PC-3 (cell line): ENCODE results near the gene VWA7. TPM values are rescaled to one million over a fixed set of nuclear protein-coding genes. Genes with fewer than 3 reads are reported as not detected.

Experiments used
- ATAC-seq: fragments of 200-7000 bp; cut with Tn5 transposase; 2 replicates; pipeline ENCODE4 v1.9.1; 2020; ENCODE audit warnings: mild to moderate bottlenecking, moderate library complexity
- BruUV-seq: library from RNA; stranded (reverse); fragments of 400-500 nt; replicated peaks from 2 replicates; lab custom pipeline; 2021; lab: Mats Ljungman, UMichigan
- CTCF ChIA-PET: fragments of 300-600 bp; sonication (Branson Sonifier 250); formaldehyde crosslinking; loops from one replicate; lab custom pipeline; 2022; ENCODE audit warnings: antibody characterized with exemption; lab: Charles Lee
- POLR2A ChIA-PET: fragments of 300-600 bp; sonication (Branson Sonifier 250); formaldehyde crosslinking; loops from one replicate; lab custom pipeline; 2022; ENCODE audit warnings: antibody characterized with exemption; ENCODE audit not compliant: unreplicated experiment; lab: Charles Lee
- DNase-seq: peaks from one replicate; pipeline ENCODE4 v3.0.0-alpha.2; 2015
- H2AFZ ChIP-seq: fragments of 300-600 bp; sonication (generic); 2 replicates; pipeline ENCODE4 v1.6.0; 2016; ENCODE audit warnings: antibody characterized with exemption, low read length
- H3F3A ChIP-seq: fragments of 300-600 bp; sonication (generic); one replicate; pipeline ENCODE4 v1.6.0; 2017; ENCODE audit warnings: antibody characterized with exemption, low read length, control low read depth, mild to moderate bottlenecking; ENCODE audit not compliant: unreplicated experiment
- H3K27ac ChIP-seq: fragments of 300-600 bp; sonication (generic); 2 replicates; pipeline ENCODE4 v1.5.1; 2016; ENCODE audit warnings: mild to moderate bottlenecking, low read length
- H3K27me3 ChIP-seq: fragments of 300-600 bp; sonication (generic); 2 replicates; pipeline ENCODE4 v1.6.1; 2016; ENCODE audit warnings: low read length, mixed read lengths
- H3K36me3 ChIP-seq: fragments of 300-600 bp; sonication (generic); 2 replicates; pipeline ENCODE4 v1.6.1; 2016; ENCODE audit warnings: low read depth, mixed run types, low read length, mixed read lengths
- H3K4me1 ChIP-seq: fragments of 300-600 bp; sonication (generic); 2 replicates; pipeline ENCODE4 v1.5.1; 2016; ENCODE audit warnings: low read length; ENCODE audit not compliant: insufficient read depth
- H3K4me2 ChIP-seq: fragments of 300-600 bp; sonication (generic); 2 replicates; pipeline ENCODE4 v1.6.0; 2016; ENCODE audit warnings: low read length
- H3K4me3 ChIP-seq: fragments of 300-600 bp; sonication (generic); 2 replicates; pipeline ENCODE4 v1.5.1; 2016; ENCODE audit warnings: mild to moderate bottlenecking, low read length, mixed read lengths
- H3K79me2 ChIP-seq: fragments of 300-600 bp; sonication (generic); 2 replicates; pipeline ENCODE4 v1.6.1; 2017; ENCODE audit warnings: low read length, mixed read lengths
- H3K9ac ChIP-seq: fragments of 300-600 bp; sonication (generic); 2 replicates; pipeline ENCODE4 v1.6.0; 2016; ENCODE audit warnings: mild to moderate bottlenecking, low read length
- H3K9me2 ChIP-seq: fragments of 300-600 bp; sonication (generic); replicated peaks from 2 replicates; pipeline ENCODE4 v1.6.1; 2016; ENCODE audit warnings: mixed run types, low read length, mixed read lengths
- H3K9me3 ChIP-seq: fragments of 300-600 bp; sonication (generic); 2 replicates; pipeline ENCODE4 v1.6.1; 2016; ENCODE audit warnings: low read length, mixed read lengths
- H4K20me1 ChIP-seq: fragments of 300-600 bp; sonication (generic); 2 replicates; pipeline ENCODE4 v1.6.1; 2016; ENCODE audit warnings: low read length, mixed read lengths
- EZH2 ChIP-seq: fragments of 300-600 bp; sonication (generic); IDR thresholded peaks from one replicate; pipeline ENCODE4 v1.6.1; 2017; ENCODE audit warnings: antibody characterized with exemption, mild to moderate bottlenecking, low read length; ENCODE audit not compliant: unreplicated experiment
- EZH2phosphoT487 ChIP-seq: fragments of 300-600 bp; sonication (generic); IDR thresholded peaks from 2 replicates; pipeline ENCODE4 v1.6.1; 2018; ENCODE audit warnings: mild to moderate bottlenecking, antibody characterized with exemption, low read length, borderline replicate concordance
- intact Hi-C: fragments of 100-400 bp; cut with micrococcal nuclease; formaldehyde crosslinking; loops from 2 replicates; pipeline ENCODE4 v1.9.0; 2023
- total RNA-seq: library from RNA; depleted of rRNA; stranded (reverse); fragments of >200 nt; gene quantifications from 2 replicates; pipeline ENCODE4 v1.2.3, GENCODE V29; 2014
- TF ChIP-seq, protein P1 (sequence below): fragments of 300-600 bp; sonication (generic); conservative IDR thresholded peaks from 2 replicates; pipeline ENCODE4 v1.5.1; 2017; ENCODE audit warnings: antibody characterized with exemption, low read depth, mild to moderate bottlenecking, low read length

Gene VWA7
- total RNA-seq, 1 experiment from 2014 or later = 1.9 TPM

- TF ChIP-seq EZH2phosphoT487 (no peak), EZH2 (no peak)
- TF ChIP-seq, protein P1, sequence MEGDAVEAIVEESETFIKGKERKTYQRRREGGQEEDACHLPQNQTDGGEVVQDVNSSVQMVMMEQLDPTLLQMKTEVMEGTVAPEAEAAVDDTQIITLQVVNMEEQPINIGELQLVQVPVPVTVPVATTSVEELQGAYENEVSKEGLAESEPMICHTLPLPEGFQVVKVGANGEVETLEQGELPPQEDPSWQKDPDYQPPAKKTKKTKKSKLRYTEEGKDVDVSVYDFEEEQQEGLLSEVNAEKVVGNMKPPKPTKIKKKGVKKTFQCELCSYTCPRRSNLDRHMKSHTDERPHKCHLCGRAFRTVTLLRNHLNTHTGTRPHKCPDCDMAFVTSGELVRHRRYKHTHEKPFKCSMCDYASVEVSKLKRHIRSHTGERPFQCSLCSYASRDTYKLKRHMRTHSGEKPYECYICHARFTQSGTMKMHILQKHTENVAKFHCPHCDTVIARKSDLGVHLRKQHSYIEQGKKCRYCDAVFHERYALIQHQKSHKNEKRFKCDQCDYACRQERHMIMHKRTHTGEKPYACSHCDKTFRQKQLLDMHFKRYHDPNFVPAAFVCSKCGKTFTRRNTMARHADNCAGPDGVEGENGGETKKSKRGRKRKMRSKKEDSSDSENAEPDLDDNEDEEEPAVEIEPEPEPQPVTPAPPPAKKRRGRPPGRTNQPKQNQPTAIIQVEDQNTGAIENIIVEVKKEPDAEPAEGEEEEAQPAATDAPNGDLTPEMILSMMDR = no peak
- Histone ChIP-seq H3K9me2 (no peaks in the 10 kb centered on the region), H4K20me1 (no peaks in the 10 kb centered on the region), H3K27me3 (no peaks in the 10 kb centered on the region), H3K4me3 (peak within 1 kb of the TSS; percentile 79), H3K9me3 (no peaks in the 10 kb centered on the region), H3K4me2 (peak within 1 kb of the TSS; percentile 98), H3K9ac (peak within 1 kb of the TSS; percentile 95), H3K79me2 (peaks cover 34% of the 10 kb centered on the region), H3F3A (no peaks in the 10 kb centered on the region), H2AFZ (peak within 1 kb of the TSS; percentile 93), H3K27ac (peak within 1 kb of the TSS; percentile 87), H3K4me1 (peaks cover 42% of the 10 kb centered on the region), H3K36me3 (peaks cover 5% of the 10 kb centered on the region; the same call in 1 of the 2 replicates)
- intact Hi-C loops = loop anchor here (1.0 to 5.0 kb wide), 3 partner anchors 60 to 92 kb away; partner anchors contain the start of genes HSPA1A and HSPA1L
- TSS peak; percentile 62 for BruUV-seq
- ChIA-PET CTCF (interaction anchor here (0.6 to 1.0 kb wide), 3 partner anchors 13 to 419 kb away, joined by 3 to 4 read pairs (median 3); no protein-coding TSS in a partner anchor), POLR2A (interaction anchor here (0.5 to 1.0 kb wide), 4 partner anchors 13 to 1577 kb away, joined by 3 to 4 read pairs (median 3); partner anchors contain the start of gene GPANK1)
- ATAC-seq = peak; percentile 77
- peak; percentile 99 for DNase-seq
Observed at GRCh38 chr6:31739639-31740396, 37.3 kb downstream of the VWA7 start, which contains the start of gene MSH5. Gene MSH5 (plus strand): TSS chr6:31740005. CDS start chr6:31740467, 462 bp downstream.

GRCh38 chr6:31737991-31738979 lies 38.8 kb downstream of the VWA7 start:
- peak overlapping the region; percentile 44 for H2AFZ ChIP-seq
- POLR2A ChIA-PET = interaction anchor here (0.6 to 1.0 kb wide), 4 partner anchors 9 to 376 kb away, joined by 3 to 4 read pairs (median 3); no protein-coding TSS in a partner anchor
- H3K4me2 ChIP-seq = peak overlapping the region; percentile 85
- H3K9ac ChIP-seq = peak overlapping the region; percentile 34
- peaks cover 49% of the 10 kb centered on the region for H3K79me2 ChIP-seq
- H3K27ac ChIP-seq = peak overlapping the region; percentile 87
- H3K9me2 ChIP-seq = no peaks in the 10 kb centered on the region
- H3K4me3 ChIP-seq = peak overlapping the region; percentile 40; the same call in 1 of the 2 replicates
- H4K20me1 ChIP-seq = peaks cover 13% of the 10 kb centered on the region
- H3F3A ChIP-seq = no peaks in the 10 kb centered on the region
- no peaks in the 10 kb centered on the region for H3K9me3 ChIP-seq
- H3K27me3 ChIP-seq = no peaks in the 10 kb centered on the region
- peaks cover 54% of the 10 kb centered on the region for H3K4me1 ChIP-seq
- ATAC-seq (peak; percentile 7; the same call in 1 of the 2 replicates), DNase-seq (peak; percentile 73)
- CTCF ChIA-PET = interaction anchor here (0.6 to 1.2 kb wide), 4 partner anchors 22 to 93 kb away, joined by 3 to 6 read pairs (median 4); no protein-coding TSS in a partner anchor
- H3K36me3 ChIP-seq = peaks cover 16% of the 10 kb centered on the region
- TF ChIP-seq, protein P1 = peak; percentile 31
- TF ChIP-seq EZH2phosphoT487 = no peak
- intact Hi-C loops = loop anchor here (5.0 kb wide), 2 partner anchors 79 to 94 kb away; partner anchors contain the start of genes HSPA1A and HSPA1L
- BruUV-seq = TSS peak; percentile 27
